ENCODE measurements around the gene UBXN6.

UBXN6 gene

DNA sequence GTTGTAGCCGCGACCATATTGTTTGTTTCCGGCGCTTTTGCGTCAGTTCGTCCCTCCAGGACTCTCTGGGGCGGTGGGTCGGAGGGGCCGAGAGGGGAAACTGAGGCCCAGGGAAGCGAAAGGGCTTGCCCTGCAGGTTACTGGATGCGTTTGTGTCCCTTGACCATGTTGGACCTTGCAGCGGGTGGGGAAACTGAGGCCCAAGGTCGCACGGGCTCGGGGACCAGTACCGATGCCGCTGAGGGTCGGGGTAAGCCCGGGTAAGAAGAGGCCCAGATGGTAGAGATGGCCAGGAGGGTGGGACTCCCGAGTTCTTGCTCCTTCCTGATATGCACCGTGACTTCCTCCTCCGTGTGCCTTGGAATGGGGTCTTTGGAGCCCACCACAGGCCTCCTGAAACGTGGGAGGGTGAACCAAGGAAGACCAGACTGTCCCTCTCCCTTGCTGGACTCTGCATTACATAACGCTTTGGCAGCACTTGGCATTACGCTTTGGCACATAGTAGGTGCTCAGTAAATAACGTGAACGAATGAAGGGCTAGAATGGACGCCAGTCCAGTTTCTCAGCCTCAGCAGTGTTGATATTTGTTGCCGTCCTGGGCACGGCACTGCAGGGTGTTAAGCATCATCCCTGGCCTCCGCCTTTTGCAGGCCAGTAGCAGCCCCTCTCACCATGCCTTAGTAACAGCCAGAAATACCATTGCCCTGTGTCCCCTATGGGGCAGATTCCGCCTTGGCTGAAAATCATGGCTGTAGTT lies 54.4 kb downstream of the UBXN6 start:
- no peak for DNase-seq (ENCODE audit: low spot score)

DNA sequence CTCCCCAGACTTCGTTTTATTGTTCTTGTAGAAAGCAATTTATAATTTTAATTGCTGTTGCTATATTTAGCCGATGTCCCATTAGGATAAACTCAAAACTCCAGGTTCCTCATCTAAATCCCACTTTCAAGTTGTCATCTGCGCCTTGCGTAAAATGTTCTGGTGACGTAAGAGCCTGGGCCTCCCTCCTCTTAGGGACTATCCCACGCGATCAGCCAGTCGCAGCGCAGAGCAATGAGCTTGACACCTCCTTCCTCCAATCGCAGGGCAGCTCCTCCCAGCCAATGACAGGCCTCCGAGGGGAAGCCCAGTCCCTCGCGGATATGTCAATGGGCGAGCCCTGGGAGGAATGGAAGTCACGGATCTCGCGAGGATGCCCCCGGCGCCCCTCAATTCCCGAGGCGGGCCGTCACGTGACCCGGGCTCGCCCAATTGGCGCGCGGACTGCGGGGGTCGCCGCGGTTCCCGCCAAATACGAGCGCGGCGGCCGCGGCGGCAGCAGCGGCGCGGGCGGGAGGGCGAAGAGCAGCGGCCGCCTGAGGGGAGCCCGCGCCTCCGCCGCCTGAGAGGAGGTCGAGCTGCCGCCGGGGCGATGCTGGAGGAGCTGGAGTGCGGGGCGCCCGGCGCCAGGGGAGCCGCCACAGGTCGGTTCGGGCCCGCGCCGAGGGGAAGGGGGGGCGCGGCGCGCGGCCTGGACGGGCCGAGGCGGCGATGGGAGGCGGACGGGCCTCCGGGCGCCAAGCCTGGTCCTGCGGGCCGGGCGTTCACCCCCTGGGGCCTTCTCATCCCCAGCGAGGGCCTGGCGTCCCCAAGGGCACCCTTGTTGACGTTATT lies 55.2 kb downstream of the UBXN6 start, which contains the start of gene CHAF1A:
CHAF1A (plus strand) TSS at position 470 of the 834 bp plus-strand sequence; CDS start at position 593, 123 bp downstream.
- DNase-seq (ENCODE audit: low spot score), result peak; percentile 100

DNA sequence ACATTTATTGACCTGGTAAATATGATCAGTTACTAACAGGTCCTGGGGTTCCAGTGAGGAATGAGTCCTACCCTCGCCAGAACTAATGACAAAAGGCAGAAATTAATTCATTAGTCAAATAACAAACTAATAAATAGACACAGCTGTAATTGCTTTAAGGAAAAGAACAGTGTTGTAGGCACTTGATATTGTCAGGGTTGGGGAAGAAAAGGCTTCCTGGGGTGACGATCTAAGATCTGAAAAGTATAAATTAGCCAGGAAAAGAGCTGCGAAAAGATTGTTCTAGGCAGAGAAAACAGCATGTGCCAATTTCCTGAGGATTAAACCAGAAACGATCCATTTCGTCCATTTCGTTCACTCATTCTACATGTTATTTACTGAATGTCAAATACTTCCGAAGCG lies 55.8 kb downstream of the UBXN6 start:
- DNase-seq (ENCODE audit: low spot score), result no peak

DNA sequence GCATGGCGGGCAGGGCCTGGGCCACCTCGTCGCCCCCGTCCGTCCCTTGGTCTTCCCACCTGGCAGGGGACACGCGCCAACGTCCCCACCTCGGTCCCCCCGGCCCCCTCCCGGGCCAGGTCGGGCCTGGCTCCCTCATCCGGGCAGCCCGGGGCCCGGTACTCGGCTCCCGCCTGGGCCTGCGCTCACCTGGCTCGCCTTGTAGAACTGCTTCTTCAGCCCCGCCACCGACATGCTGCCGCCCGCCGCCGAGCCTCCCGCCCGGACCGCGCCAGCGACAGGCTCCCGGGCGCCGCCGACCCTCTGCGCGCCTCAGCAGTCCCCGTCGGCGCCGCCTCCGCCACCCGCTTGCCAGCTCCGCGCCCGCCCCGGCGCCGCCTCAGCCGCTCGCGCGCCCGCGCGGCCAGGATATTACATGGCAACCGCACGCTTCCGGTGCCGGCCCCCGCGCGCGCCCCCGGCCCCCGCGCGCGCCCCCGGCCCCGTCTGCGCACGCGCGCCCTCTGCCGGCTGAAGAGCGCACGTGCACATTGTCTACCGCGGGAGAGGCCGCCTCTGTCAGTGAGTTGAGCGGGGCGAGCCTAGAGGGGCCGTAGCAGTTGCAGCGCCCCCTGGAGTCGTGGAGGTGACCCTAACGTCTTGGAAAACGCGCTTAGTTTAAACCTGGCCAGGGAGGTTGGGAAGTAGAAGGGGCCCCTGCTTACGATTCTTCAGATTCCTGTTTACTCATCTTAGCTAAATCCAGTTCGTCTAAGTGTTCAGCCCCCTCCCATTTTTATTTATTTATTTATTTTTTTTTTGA lies 57.3 kb downstream of the UBXN6 start, which contains the start of gene SH3GL1:
SH3GL1 (minus strand) TSS at position 413 of the 802 bp plus-strand sequence; CDS start at position 234, 179 bp downstream.
- peak; percentile 88 for DNase-seq (ENCODE audit: low spot score)

DNA sequence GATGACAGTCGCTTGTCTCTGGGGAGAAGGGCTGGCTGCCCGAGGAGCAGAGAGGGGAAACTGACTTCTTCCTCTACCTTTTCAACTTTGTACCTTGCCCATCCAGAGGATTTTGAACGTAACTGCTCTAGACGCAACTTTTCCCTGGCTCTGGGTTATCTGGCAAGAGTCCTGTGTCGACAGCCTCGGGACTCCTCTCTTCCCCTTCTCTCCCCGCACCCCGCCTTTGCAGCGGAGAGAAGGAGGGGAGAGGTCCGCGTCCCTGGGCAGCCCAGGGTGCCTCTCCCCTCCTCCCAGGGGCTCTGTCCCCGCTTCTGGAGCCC lies 57.8 kb downstream of the UBXN6 start:
- DNase-seq (ENCODE audit: low spot score), result no peak

DNA sequence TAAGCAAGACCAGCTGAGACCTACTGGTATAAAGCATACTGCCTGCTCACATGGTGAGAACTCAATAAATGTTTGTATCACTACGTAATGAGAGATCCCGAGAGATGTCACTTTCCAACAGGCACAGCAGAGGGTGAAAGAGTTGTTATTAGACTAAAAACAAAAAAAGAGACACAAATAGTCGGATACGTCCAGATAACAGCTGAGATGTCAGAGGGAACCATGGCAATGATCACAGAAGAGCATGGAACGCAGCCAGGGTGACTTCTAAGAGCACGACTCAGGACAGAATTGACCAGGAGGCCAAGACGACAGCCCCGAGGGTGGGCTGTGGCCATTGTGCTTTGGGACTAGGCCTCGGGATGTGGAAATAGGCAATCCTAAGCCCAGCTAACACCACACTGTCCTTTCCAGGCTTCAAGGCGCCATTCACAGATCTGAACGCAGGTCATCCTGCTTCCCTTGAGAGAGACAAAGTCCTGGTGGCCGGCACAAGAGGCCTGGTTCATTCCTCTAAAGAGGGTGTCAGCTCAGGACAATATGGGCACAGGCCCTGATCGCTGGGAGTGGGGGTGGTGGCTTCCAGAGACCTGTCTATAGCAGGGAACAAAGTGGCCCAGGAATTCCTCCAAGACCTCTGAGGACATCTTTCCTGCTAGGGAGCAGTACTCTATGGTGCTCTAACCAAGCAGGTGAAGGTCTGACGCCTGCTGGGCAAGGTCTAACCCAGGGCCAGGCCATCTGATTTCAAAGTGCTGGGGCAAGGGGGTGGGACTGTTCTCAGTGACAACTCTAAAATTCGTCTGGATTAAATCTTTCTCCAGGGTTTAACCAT lies 60.4 kb downstream of the UBXN6 start:
- no peak for DNase-seq (ENCODE audit: low spot score)
